GM23338 (cell line): ENCODE data around the gene SH3RF3. TPM values are rescaled to one million over a fixed set of nuclear protein-coding genes. Genes with fewer than 3 reads are reported as not detected.
"Not testable (repeated sequence)": the region's sequence is repeated elsewhere in the genome, so short reads cannot be mapped to it uniquely, and the experiment has no call there.

Experiments used
- ATAC-seq: fragments of 200-7000 bp; cut with Tn5 transposase; 3 replicates; pipeline ENCODE4 v1.9.1; 2020
- DNase-seq: peaks from one replicate; pipeline ENCODE4 v3.0.0-alpha.2; 2015; ENCODE audit warnings: low spot score
- H2AFZ ChIP-seq: fragments of 200-600 bp; sonication (generic); 2 replicates; pipeline ENCODE4 v1.8.0; 2016; ENCODE audit warnings: antibody characterized with exemption, mild to moderate bottlenecking, moderate library complexity
- H3F3A ChIP-seq: fragments of 200-600 bp; sonication (generic); replicated peaks from 2 replicates; pipeline ENCODE4 v1.8.0; 2017; ENCODE audit warnings: antibody characterized with exemption, mixed run types, low read depth
- H3K27ac ChIP-seq: fragments of 200-600 bp; sonication (generic); 2 replicates; pipeline ENCODE4 v1.6.1; 2016; ENCODE audit warnings: low read depth
- H3K27me3 ChIP-seq: fragments of 200-600 bp; sonication (generic); 2 replicates; pipeline ENCODE4 v1.8.0; 2016; ENCODE audit warnings: mild to moderate bottlenecking, mixed run types, moderate library complexity; ENCODE audit not compliant: insufficient read depth
- H3K36me3 ChIP-seq: fragments of 200-600 bp; sonication (generic); 2 replicates; pipeline ENCODE4 v1.8.0; 2016; ENCODE audit warnings: mild to moderate bottlenecking; ENCODE audit not compliant: insufficient read depth
- H3K4me1 ChIP-seq: fragments of 200-600 bp; sonication (generic); 2 replicates; pipeline ENCODE4 v1.8.0; 2016; ENCODE audit warnings: mild to moderate bottlenecking, moderate library complexity; ENCODE audit not compliant: insufficient read depth
- H3K4me2 ChIP-seq: fragments of 200-600 bp; sonication (generic); 2 replicates; pipeline ENCODE4 v1.7.1; 2017; ENCODE audit warnings: mixed run types
- H3K4me3 ChIP-seq: fragments of 200-600 bp; sonication (generic); 2 replicates; pipeline ENCODE4 v1.6.1; 2016; ENCODE audit warnings: mixed run types
- H3K79me2 ChIP-seq: fragments of 200-600 bp; sonication (generic); replicated peaks from 2 replicates; pipeline ENCODE4 v1.8.0; 2017; ENCODE audit warnings: mild to moderate bottlenecking; ENCODE audit not compliant: insufficient read depth
- H3K9me2 ChIP-seq: fragments of 200-600 bp; sonication (generic); 2 replicates; pipeline ENCODE4 v1.8.0; 2017; ENCODE audit not compliant: insufficient read depth
- H4K20me1 ChIP-seq: fragments of 200-600 bp; sonication (generic); replicated peaks from 2 replicates; pipeline ENCODE4 v1.8.0; 2017; ENCODE audit warnings: mild to moderate bottlenecking; ENCODE audit not compliant: insufficient read depth
- H3K27ac Mint-ChIP-seq: 2 replicates; pipeline ENCODE4 v1.8.0; 2020; ENCODE audit warnings: inconsistent platforms, mild to moderate bottlenecking, moderate library complexity, mixed read lengths
- H3K27me3 Mint-ChIP-seq: 3 replicates; pipeline ENCODE4 v1.8.0; 2022; ENCODE audit warnings: low read depth, mild to moderate bottlenecking, moderate library complexity, mixed read lengths, inconsistent platforms; ENCODE audit not compliant: insufficient read depth, poor library complexity
- H3K36me3 Mint-ChIP-seq: 3 replicates; pipeline ENCODE4 v1.8.0; 2021; ENCODE audit warnings: low read depth, mild to moderate bottlenecking, inconsistent platforms, moderate library complexity, mixed read lengths
- H3K4me1 Mint-ChIP-seq: 3 replicates; pipeline ENCODE4 v1.8.0; 2020; ENCODE audit warnings: mild to moderate bottlenecking, inconsistent platforms, mixed read lengths
- H3K4me3 Mint-ChIP-seq: 3 replicates; pipeline ENCODE4 v1.8.0; 2021; ENCODE audit warnings: moderate library complexity, mild to moderate bottlenecking, inconsistent platforms, mixed read lengths
- H3K9me3 Mint-ChIP-seq: 3 replicates; pipeline ENCODE4 v1.8.0; 2020; ENCODE audit warnings: moderate library complexity, mild to moderate bottlenecking, inconsistent platforms, mixed read lengths
- CREB1 ChIP-seq: fragments of 250-450 bp; sonication (Bioruptor Pico); IDR thresholded peaks from 2 replicates; pipeline ENCODE4 v1.5.0; 2020; ENCODE audit warnings: low read depth, mild to moderate bottlenecking, moderate library complexity
- JUNB ChIP-seq: IDR thresholded peaks from one replicate; pipeline ENCODE4 v1.6.1; 2016; ENCODE audit warnings: antibody characterized with exemption; ENCODE audit not compliant: unreplicated experiment
- NANOG ChIP-seq: IDR thresholded peaks from 2 replicates; pipeline ENCODE4 v1.6.1; 2016; ENCODE audit warnings: antibody characterized with exemption, borderline replicate concordance
- POLR2AphosphoS5 ChIP-seq: IDR thresholded peaks from 2 replicates; pipeline ENCODE4 v1.6.1; 2016; ENCODE audit warnings: antibody characterized with exemption, low read depth
- ZNF114 ChIP-seq: fragments of 250-450 bp; sonication (Bioruptor Pico); IDR thresholded peaks from 2 replicates; pipeline ENCODE4 v1.5.0; 2020; ENCODE audit warnings: mild to moderate bottlenecking, moderate library complexity
- polyA plus RNA-seq: library from polyadenylated mRNA; unstranded; fragments of >200 nt; fragmentation: Nextera tagmentation; extraction: Ambion mirVana; gene quantifications from 2 replicates; pipeline ENCODE4 v1.2.1, GENCODE V29; 2016
- total RNA-seq: library from RNA; depleted of rRNA; stranded (reverse); fragments of >200 nt; shearing (Covaris generic); gene quantifications from 2 replicates; pipeline ENCODE4 v1.2.3, GENCODE V29; 2014
- TF ChIP-seq, protein P1 (sequence below): IDR thresholded peaks from one replicate; pipeline ENCODE4 v1.6.1; 2018; ENCODE audit warnings: antibody characterized with exemption; ENCODE audit not compliant: unreplicated experiment

SH3RF3 gene
- total and polyA plus RNA-seq, 2 experiments from 2014 or later = 0.11 to 0.63 TPM

DNA sequence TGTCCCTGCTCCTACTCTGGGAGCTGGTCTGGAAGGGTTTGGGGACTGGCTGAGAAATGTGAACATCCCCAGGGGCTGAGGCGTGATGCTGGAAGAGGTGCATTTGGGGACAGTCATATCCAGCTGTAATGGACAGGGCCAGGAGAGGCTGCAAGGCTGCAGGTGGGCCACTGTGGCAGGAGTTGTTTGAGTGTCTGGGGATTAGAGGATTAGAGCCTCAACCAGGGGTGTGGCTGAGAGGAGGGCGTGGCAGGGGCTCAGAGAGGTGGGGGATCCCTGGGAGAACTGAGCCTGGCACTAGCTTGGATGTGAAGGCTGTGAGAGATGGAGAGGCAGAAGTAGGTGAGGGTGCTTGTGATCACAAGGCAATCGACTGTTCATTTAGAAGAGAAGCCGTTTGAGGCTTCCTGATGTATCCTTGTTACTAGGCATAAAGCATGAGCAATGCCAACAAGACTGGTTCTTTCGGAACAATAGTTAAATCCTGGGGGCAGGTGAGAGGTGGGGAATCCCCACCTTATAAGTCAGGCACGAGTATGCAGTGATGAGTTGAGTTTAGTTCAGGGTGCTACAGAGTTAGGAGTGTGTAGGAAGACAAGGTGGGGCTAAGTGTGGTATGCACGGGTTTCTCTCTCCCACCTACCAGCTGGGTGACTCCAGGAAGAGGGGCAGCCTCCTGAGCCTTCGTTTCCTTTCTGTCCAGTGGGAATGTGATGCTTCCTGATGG is 31.9 kb downstream of the SH3RF3 start:
- DNase-seq = no peak
- Mint-ChIP-seq H3K9me3 (no peaks in the 10 kb centered on the region; the same call in 2 of the 3 replicates), H3K36me3 (no peaks in the 10 kb centered on the region), H3K4me1 (peaks cover 15% of the 10 kb centered on the region), H3K27ac (no peak overlapping the region), H3K4me3 (no peak overlapping the region), H3K27me3 (peaks cover 20% of the 10 kb centered on the region)
- H3K27ac ChIP-seq = no peak overlapping the region
- peaks cover 3% of the 10 kb centered on the region; the same call in 1 of the 2 replicates for H3K4me1 ChIP-seq
- H3K9me2 ChIP-seq = no peaks in the 10 kb centered on the region
- H3K36me3 ChIP-seq = no peaks in the 10 kb centered on the region
- no peaks in the 10 kb centered on the region for H3K79me2 ChIP-seq
- no peaks in the 10 kb centered on the region for H3F3A ChIP-seq
- no peak; the same call in 2 of the 3 replicates for ATAC-seq
- no peak overlapping the region for H3K4me3 ChIP-seq
- TF ChIP-seq ZNF114 (no peak), CREB1 (CRISPR knock-in tag) (no peak), NANOG (no peak)
- TF ChIP-seq, protein P1, sequence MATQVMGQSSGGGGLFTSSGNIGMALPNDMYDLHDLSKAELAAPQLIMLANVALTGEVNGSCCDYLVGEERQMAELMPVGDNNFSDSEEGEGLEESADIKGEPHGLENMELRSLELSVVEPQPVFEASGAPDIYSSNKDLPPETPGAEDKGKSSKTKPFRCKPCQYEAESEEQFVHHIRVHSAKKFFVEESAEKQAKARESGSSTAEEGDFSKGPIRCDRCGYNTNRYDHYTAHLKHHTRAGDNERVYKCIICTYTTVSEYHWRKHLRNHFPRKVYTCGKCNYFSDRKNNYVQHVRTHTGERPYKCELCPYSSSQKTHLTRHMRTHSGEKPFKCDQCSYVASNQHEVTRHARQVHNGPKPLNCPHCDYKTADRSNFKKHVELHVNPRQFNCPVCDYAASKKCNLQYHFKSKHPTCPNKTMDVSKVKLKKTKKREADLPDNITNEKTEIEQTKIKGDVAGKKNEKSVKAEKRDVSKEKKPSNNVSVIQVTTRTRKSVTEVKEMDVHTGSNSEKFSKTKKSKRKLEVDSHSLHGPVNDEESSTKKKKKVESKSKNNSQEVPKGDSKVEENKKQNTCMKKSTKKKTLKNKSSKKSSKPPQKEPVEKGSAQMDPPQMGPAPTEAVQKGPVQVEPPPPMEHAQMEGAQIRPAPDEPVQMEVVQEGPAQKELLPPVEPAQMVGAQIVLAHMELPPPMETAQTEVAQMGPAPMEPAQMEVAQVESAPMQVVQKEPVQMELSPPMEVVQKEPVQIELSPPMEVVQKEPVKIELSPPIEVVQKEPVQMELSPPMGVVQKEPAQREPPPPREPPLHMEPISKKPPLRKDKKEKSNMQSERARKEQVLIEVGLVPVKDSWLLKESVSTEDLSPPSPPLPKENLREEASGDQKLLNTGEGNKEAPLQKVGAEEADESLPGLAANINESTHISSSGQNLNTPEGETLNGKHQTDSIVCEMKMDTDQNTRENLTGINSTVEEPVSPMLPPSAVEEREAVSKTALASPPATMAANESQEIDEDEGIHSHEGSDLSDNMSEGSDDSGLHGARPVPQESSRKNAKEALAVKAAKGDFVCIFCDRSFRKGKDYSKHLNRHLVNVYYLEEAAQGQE = no peak
- no peaks in the 10 kb centered on the region for H3K27me3 ChIP-seq
- H4K20me1 ChIP-seq = no peaks in the 10 kb centered on the region
- H3K4me2 ChIP-seq = no peak overlapping the region
- H2AFZ ChIP-seq = no peak overlapping the region

GRCh38 chr2:109162367-109162766 is 33.4 kb downstream of the SH3RF3 start:
- not testable (repeated sequence) for ATAC-seq, H3K36me3 Mint-ChIP-seq, H3K36me3 ChIP-seq, H3K27ac ChIP-seq, H2AFZ ChIP-seq, H4K20me1 ChIP-seq, H3K9me2 ChIP-seq, H3K4me1 ChIP-seq, H3K27ac Mint-ChIP-seq, H3K9me3 Mint-ChIP-seq, H3F3A ChIP-seq, H3K27me3 ChIP-seq, H3K4me3 Mint-ChIP-seq, H3K4me1 Mint-ChIP-seq, H3K4me3 ChIP-seq, H3K79me2 ChIP-seq, DNase-seq, H3K4me2 ChIP-seq
- H3K27me3 Mint-ChIP-seq = peaks cover 20% of the 10 kb centered on the region

- no peaks in the 10 kb centered on the region for H3K36me3 Mint-ChIP-seq
- H3K4me1 Mint-ChIP-seq = peaks cover 11% of the 10 kb centered on the region; the same call in 1 of the 3 replicates
- H3K9me3 Mint-ChIP-seq = no peaks in the 10 kb centered on the region; the same call in 2 of the 3 replicates
- Histone ChIP-seq H3K4me1 (no peaks in the 10 kb centered on the region), H3K79me2 (no peaks in the 10 kb centered on the region), H2AFZ (no peak overlapping the region), H3K27ac (no peak overlapping the region), H3K9me2 (no peaks in the 10 kb centered on the region), H3K27me3 (no peaks in the 10 kb centered on the region), H4K20me1 (no peaks in the 10 kb centered on the region), H3K36me3 (no peaks in the 10 kb centered on the region), H3K4me3 (no peak overlapping the region), H3F3A (no peaks in the 10 kb centered on the region), H3K4me2 (no peak overlapping the region)
- ATAC-seq (no peak), DNase-seq (no peak)
- H3K27ac Mint-ChIP-seq = no peak overlapping the region
- H3K4me3 Mint-ChIP-seq = no peak overlapping the region
- H3K27me3 Mint-ChIP-seq = peaks cover 17% of the 10 kb centered on the region
- TF ChIP-seq POLR2AphosphoS5 = no peak
- no peak for TF ChIP-seq JUNB
- TF ChIP-seq, protein P1 = no peak
Measured at GRCh38 chr2:109162999-109163398, 34.0 kb downstream of the SH3RF3 start.
